RWPE1 (cell line): ENCODE data around the gene CPED1.
"Not testable (repeated sequence)": the region's sequence is repeated elsewhere in the genome, so short reads cannot be mapped to it uniquely, and the experiment has no call there.

ENCODE experiments used
- CTCF ChIA-PET: fragments of 350-600 bp; sonication (Branson Sonifier 250); formaldehyde crosslinking; extraction: SDS; loops from one replicate; lab custom pipeline; 2021; lab: Yijun Ruan, JAX
- POLR2A ChIA-PET: fragments of 400-600 bp; formaldehyde crosslinking; extraction: SDS; loops from one replicate; lab custom pipeline; 2020; ENCODE audit warnings: antibody characterized with exemption; ENCODE audit not compliant: low non-redundant PET; lab: Yijun Ruan, JAX
- DNase-seq: peaks from one replicate; pipeline ENCODE4 v3.0.0; 2012; ENCODE audit warnings: low spot score
- H3K27ac ChIP-seq: fragments of 450-650 bp; 2 replicates; pipeline ENCODE4 v1.5.1; 2017
- TF ChIP-seq, protein P1 (sequence below): fragments of 450-650 bp; conservative IDR thresholded peaks from 2 replicates; pipeline ENCODE4 v1.5.1; 2017; ENCODE audit warnings: low read depth, mild to moderate bottlenecking

CPED1 gene

DNA sequence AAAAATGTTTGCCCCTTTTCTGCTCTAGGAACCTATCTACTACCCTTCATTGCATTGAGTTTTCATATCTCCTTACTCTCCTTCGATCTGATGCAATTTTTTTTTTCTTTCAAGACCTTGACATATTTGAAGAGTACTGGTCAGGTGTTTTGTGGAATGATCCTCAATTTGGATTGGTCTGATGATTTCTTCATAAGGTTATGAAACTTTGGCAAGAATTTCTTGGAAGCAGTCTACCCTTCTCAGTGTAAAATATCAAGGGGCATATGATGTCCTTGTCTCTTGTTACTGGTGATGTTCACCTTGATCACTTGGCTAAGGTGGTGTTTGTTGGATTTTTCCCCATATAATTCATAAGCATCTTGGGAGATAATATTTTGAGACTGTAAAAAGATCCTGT is 64.7 kb downstream of the CPED1 start:
- CTCF ChIA-PET, result interaction anchor here (0.9 kb wide), 1 partner anchor 8 kb away, joined by 3 read pairs; no protein-coding TSS in a partner anchor
- TF ChIP-seq, protein P1, sequence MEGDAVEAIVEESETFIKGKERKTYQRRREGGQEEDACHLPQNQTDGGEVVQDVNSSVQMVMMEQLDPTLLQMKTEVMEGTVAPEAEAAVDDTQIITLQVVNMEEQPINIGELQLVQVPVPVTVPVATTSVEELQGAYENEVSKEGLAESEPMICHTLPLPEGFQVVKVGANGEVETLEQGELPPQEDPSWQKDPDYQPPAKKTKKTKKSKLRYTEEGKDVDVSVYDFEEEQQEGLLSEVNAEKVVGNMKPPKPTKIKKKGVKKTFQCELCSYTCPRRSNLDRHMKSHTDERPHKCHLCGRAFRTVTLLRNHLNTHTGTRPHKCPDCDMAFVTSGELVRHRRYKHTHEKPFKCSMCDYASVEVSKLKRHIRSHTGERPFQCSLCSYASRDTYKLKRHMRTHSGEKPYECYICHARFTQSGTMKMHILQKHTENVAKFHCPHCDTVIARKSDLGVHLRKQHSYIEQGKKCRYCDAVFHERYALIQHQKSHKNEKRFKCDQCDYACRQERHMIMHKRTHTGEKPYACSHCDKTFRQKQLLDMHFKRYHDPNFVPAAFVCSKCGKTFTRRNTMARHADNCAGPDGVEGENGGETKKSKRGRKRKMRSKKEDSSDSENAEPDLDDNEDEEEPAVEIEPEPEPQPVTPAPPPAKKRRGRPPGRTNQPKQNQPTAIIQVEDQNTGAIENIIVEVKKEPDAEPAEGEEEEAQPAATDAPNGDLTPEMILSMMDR, result no peak
- DNase-seq, result no peak
- POLR2A ChIA-PET, result no interaction called here
- no peak overlapping the region for H3K27ac ChIP-seq

GRCh38 chr7:121054925-121055324 is 66.4 kb downstream of the CPED1 start:
- H3K27ac ChIP-seq, result no peak overlapping the region
- POLR2A ChIA-PET, result no interaction called here
- DNase-seq, result no peak
- TF ChIP-seq, protein P1, result no peak
- CTCF ChIA-PET, result no interaction called here

DNA sequence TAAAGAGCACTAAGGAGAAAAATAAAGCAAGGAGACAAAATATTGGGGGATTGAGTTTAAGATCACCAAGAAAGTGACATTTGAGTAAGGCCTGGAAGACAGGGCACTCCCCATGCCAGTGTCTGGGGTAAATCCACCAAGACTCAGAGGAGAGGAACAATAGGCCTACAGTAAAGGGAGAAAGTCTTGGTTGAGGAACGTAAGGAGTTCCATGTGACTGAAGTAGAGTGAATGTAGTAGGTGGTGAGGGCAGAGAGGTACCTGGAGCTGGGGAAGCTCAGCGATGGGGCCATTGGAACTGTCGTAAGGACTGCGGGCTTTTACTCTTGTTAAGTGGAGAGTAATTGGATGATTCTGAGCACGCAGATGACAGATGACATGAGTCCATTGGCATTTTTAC is 69.4 kb downstream of the CPED1 start:
- ChIA-PET CTCF (interaction anchor here (0.6 kb wide), 1 partner anchor 16 kb away, joined by 4 read pairs; no protein-coding TSS in a partner anchor), POLR2A (no interaction called here)
- DNase-seq, result no peak
- TF ChIP-seq, protein P1, result no peak
- no peak overlapping the region for H3K27ac ChIP-seq

DNA sequence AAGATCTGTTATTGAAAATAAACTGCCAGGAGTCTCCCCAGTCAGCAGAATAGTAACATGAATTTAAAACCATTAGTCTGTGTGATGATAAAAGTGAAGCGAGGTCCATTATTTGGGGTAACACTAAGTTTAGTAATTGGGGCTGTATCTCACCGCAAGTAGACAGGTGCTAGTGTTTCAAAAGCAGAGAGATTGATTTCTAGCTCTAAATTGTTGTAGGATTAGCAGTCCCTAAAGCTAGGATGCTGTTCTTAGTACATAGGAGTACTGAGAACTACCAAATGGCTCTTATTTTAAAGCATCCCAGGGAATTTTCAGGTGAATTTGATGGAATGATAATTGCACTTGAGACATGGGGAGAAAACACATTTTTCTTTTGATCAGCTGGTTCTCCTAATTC is 70.5 kb downstream of the CPED1 start:
- no peak for DNase-seq
- no peak overlapping the region for H3K27ac ChIP-seq
- TF ChIP-seq, protein P1, result no peak
- CTCF ChIA-PET, result no interaction called here
- POLR2A ChIA-PET, result no interaction called here

GRCh38 chr7:121059979-121060509 is 71.5 kb downstream of the CPED1 start:
- POLR2A ChIA-PET, CTCF ChIA-PET, DNase-seq, H3K27ac ChIP-seq: not testable (repeated sequence)

DNA sequence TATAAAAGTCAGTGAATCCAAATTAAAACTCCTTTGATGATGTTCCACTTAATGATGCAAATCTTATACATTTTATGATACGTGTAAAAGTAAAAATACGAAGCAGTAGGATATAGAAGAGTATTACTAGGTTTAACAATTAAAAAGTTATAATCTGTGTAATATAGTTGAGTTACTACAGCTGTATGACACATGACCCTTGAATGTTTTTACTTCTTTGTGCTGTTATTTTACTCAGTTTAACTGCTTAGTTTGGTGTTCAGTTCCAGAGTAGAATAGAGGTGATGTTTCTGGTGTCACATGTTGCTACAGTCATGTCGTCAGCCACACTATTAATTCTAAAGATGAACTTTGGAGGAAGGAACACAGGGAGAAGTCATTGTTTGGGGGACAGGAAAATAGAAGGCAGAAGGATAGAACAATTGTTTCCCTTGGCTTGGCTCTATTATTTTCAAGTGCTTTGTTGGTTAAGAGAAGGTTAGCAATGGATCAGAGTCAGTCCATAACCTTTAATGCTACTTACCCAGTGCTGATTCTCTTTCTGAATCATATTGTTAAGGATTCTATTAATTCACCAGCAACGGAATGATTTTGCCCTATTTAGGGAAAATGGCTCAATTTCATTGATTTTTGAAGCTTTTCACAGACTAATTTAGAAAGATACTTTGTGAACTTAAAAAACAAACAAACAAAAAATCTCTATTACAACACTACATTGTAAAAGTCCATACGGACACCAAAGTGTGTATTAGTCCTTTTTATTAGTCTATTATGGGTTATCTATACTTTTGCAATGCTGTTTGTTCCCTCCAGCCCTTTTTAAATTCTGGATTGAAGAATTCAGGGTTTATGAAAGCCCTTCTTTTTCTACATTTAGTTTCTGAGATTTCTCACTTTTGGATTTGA is 73.4 kb downstream of the CPED1 start:
- TF ChIP-seq, protein P1, result no peak
- ChIA-PET CTCF (interaction anchor here (0.6 kb wide), 2 partner anchors 9 to 387 kb away, joined by 3 read pairs; no protein-coding TSS in a partner anchor), POLR2A (no interaction called here)
- no peak for DNase-seq
- no peak overlapping the region for H3K27ac ChIP-seq
